ENCODE measurements around the gene CUL9. TPM values are rescaled to one million over a fixed set of nuclear protein-coding genes. Genes with fewer than 3 reads are reported as not detected.

Gene CUL9
- total and polyA plus RNA-seq, 5 donors from 2014 or later = 22.5 to 81.2 (median 24.7) TPM

- peak overlapping the region in 1 of 4 donors; percentile 32 for H3K4me3 Mint-ChIP-seq
- H3K36me3 ChIP-seq (ENCODE audit: control insufficient read depth, insufficient read depth, low read length) = peaks cover 26% of the 10 kb centered on the region
- peaks cover 0 to 9% (median 2%) of the 10 kb centered on the region in 4 donors for H3K4me1 Mint-ChIP-seq
- no peak for DNase-seq
- no peaks in the 10 kb centered on the region for H3K27me3 Mint-ChIP-seq
- no peaks in the 10 kb centered on the region for H3K27me3 ChIP-seq (ENCODE audit: control insufficient read depth, insufficient read depth, low read length)
- no peak overlapping the region for H3K4me3 ChIP-seq (ENCODE audit: low read depth, low read length)
- H3K4me1 ChIP-seq (ENCODE audit: control insufficient read depth, insufficient read depth, low read length, poor library complexity, severe bottlenecking) = no peaks in the 10 kb centered on the region
- ATAC-seq (ENCODE audit: low read depth in 2 of 2) = no peak
- peaks cover 54% of the 10 kb centered on the region for H3K36me3 Mint-ChIP-seq
- no peak overlapping the region for H3K27ac ChIP-seq (ENCODE audit: insufficient read depth, low read length, poor library complexity, severe bottlenecking)
- no peaks in the 10 kb centered on the region for H3K9me3 Mint-ChIP-seq
- H3K9me3 ChIP-seq (ENCODE audit: control insufficient read depth in 2 of 2, low read length in 2 of 2) = no peaks in the 10 kb centered on the region
- peak overlapping the region in 2 of 3 donors; percentile 5 to 64 for H3K27ac Mint-ChIP-seq
These were observed 21.7 kb downstream of the CUL9 start for GRCh38 chr6:43203718-43204095.

DNA sequence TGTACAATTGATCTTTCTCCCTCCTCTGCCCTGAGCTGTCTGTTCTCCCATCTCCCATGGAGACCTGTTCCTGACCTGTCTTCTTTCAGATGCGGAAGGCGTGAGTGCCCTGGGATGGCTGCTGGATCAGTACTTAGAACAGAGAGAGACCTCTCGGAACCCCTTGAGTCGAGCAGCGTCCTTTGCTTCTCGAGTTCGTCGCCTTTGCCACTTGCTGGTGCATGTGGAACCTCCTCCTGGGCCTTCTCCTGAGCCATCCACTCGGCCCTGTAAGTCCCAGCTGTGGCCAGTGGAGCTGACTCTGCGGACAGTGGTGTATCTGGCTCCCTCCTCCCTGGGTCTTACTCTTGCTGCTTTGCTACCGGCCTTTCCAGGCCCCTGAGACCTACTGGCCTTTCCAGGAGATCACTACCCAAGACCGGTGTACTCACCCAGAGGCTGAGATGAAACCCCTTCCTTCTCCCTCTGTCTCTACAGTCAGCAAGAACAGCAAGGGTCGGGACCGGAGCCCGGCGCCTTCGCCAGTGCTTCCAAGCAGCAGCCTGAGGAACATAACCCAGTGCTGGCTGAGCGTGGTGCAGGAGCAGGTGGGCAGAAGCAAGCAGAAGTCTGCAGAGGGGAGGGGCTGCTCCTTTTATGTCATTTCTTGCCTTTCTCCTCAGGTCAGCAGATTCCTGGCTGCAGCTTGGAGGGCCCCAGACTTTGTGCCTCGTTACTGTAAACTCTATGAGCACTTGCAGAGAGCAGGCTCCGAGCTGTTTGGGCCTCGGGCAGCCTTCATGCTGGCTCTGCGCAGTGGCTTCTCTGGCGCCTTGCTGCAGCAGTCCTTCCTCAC, 22.5 kb downstream of the CUL9 start:
- Mint-ChIP-seq H3K4me3 (no peak overlapping the region), H3K27ac (peak overlapping the region in 2 of 3 donors; percentile 49 to 64), H3K4me1 (peaks cover 0 to 9% (median 2%) of the 10 kb centered on the region in 4 donors), H3K36me3 (peaks cover 53% of the 10 kb centered on the region), H3K9me3 (no peaks in the 10 kb centered on the region), H3K27me3 (no peaks in the 10 kb centered on the region)
- Histone ChIP-seq H3K27me3 (ENCODE audit: control insufficient read depth, insufficient read depth, low read length) (no peaks in the 10 kb centered on the region), H3K4me3 (ENCODE audit: low read depth, low read length) (no peak overlapping the region), H3K27ac (ENCODE audit: insufficient read depth, low read length, poor library complexity, severe bottlenecking) (no peak overlapping the region), H3K36me3 (ENCODE audit: control insufficient read depth, insufficient read depth, low read length) (peaks cover 23% of the 10 kb centered on the region), H3K4me1 (ENCODE audit: control insufficient read depth, insufficient read depth, low read length, poor library complexity, severe bottlenecking) (no peaks in the 10 kb centered on the region), H3K9me3 (ENCODE audit: control insufficient read depth in 2 of 2, low read length in 2 of 2) (no peaks in the 10 kb centered on the region)
- ATAC-seq (ENCODE audit: low read depth in 2 of 2) (no peak), DNase-seq (no peak)

DNA sequence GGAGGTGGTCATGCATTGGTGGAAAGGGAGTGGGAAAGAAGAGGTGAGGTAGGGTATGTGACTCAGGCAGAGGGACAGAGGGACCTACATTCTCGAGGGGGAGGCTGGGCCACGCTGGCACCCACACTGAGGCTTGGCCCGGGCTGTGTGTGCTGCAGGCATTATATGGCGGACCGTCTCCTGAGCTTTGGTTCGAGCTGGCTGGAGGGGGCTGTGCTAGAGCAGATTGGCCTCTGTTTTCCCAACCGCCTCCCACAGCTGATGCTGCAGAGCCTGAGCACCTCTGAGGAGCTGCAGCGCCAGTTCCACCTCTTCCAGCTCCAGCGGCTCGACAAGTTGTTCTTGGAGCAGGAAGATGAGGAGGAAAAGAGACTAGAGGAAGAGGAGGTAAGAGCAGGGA, 23.9 kb downstream of the CUL9 start:
- H3K4me3 Mint-ChIP-seq = no peak overlapping the region

DNA sequence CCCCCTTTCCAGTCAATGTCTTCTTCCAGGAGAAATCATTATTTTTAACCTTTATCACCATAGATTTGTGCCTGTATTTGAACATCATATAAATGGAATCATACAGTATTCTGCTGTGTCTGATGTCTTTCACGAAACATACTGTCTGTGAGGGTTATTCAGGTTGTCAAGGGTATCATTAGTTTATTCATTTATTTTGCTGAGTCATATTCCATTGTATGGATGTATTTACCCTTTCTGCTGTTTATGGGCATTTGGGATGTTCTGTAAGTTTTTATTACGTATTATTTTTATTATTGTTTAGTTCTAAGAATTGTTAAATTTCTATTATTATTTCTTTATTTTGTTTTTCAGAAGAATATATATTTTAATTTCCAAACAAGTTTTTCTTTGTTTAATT, 25.3 kb downstream of the CUL9 start:
- DNase-seq = no peak
- H3K4me1 Mint-ChIP-seq = peaks cover 0 to 5% (median 1%) of the 10 kb centered on the region in 4 donors
- H3K27ac Mint-ChIP-seq = no peak overlapping the region
- peaks cover 29% of the 10 kb centered on the region for H3K36me3 Mint-ChIP-seq
- H3K4me3 Mint-ChIP-seq = no peak overlapping the region
- H3K4me3 ChIP-seq (ENCODE audit: low read depth, low read length) = no peak overlapping the region
- H3K27ac ChIP-seq (ENCODE audit: insufficient read depth, low read length, poor library complexity, severe bottlenecking) = no peak overlapping the region
- H3K27me3 ChIP-seq (ENCODE audit: control insufficient read depth, insufficient read depth, low read length) = no peaks in the 10 kb centered on the region
- H3K9me3 Mint-ChIP-seq = no peaks in the 10 kb centered on the region
- H3K9me3 ChIP-seq (ENCODE audit: control insufficient read depth in 2 of 2, low read length in 2 of 2) = no peaks in the 10 kb centered on the region
- no peaks in the 10 kb centered on the region for H3K4me1 ChIP-seq (ENCODE audit: control insufficient read depth, insufficient read depth, low read length, poor library complexity, severe bottlenecking)
- ATAC-seq (ENCODE audit: low read depth in 2 of 2) = no peak
- H3K36me3 ChIP-seq (ENCODE audit: control insufficient read depth, insufficient read depth, low read length) = peaks cover 13% of the 10 kb centered on the region
- H3K27me3 Mint-ChIP-seq = no peaks in the 10 kb centered on the region

More for the DNA sequence above, 23.9 kb downstream of the CUL9 start:
- H3K36me3 Mint-ChIP-seq = peaks cover 41% of the 10 kb centered on the region
- H3K9me3 ChIP-seq (ENCODE audit: control insufficient read depth in 2 of 2, low read length in 2 of 2) = no peaks in the 10 kb centered on the region
- H3K9me3 Mint-ChIP-seq = no peaks in the 10 kb centered on the region
- H3K36me3 ChIP-seq (ENCODE audit: control insufficient read depth, insufficient read depth, low read length) = peaks cover 14% of the 10 kb centered on the region
- no peaks in the 10 kb centered on the region for H3K27me3 Mint-ChIP-seq
- H3K27me3 ChIP-seq (ENCODE audit: control insufficient read depth, insufficient read depth, low read length) = no peaks in the 10 kb centered on the region
- peaks cover 0 to 8% (median 1%) of the 10 kb centered on the region in 4 donors for H3K4me1 Mint-ChIP-seq
- H3K27ac ChIP-seq (ENCODE audit: insufficient read depth, low read length, poor library complexity, severe bottlenecking) = no peak overlapping the region
- DNase-seq = no peak
- H3K4me1 ChIP-seq (ENCODE audit: control insufficient read depth, insufficient read depth, low read length, poor library complexity, severe bottlenecking) = no peaks in the 10 kb centered on the region
- no peak overlapping the region for H3K4me3 ChIP-seq (ENCODE audit: low read depth, low read length)
- no peak for ATAC-seq (ENCODE audit: low read depth in 2 of 2)
- H3K27ac Mint-ChIP-seq = peak overlapping the region in 1 of 3 donors; percentile 63

GRCh38 chr6:43211955-43212354, 30.0 kb downstream of the CUL9 start:
- no peaks in the 10 kb centered on the region for H3K9me3 Mint-ChIP-seq
- H3K4me1 Mint-ChIP-seq = peaks cover 0 to 5% (median 1%) of the 10 kb centered on the region in 4 donors
- Histone ChIP-seq H3K9me3 (ENCODE audit: control insufficient read depth in 2 of 2, low read length in 2 of 2) (no peaks in the 10 kb centered on the region), H3K27me3 (ENCODE audit: control insufficient read depth, insufficient read depth, low read length) (no peaks in the 10 kb centered on the region), H3K36me3 (ENCODE audit: control insufficient read depth, insufficient read depth, low read length) (peaks cover 25% of the 10 kb centered on the region), H3K4me3 (ENCODE audit: low read depth, low read length) (no peak overlapping the region), H3K27ac (ENCODE audit: insufficient read depth, low read length, poor library complexity, severe bottlenecking) (no peak overlapping the region), H3K4me1 (ENCODE audit: control insufficient read depth, insufficient read depth, low read length, poor library complexity, severe bottlenecking) (no peaks in the 10 kb centered on the region)
- ATAC-seq (ENCODE audit: low read depth in 2 of 2) (no peak), DNase-seq (peak in 1 of 3 donors; percentile 19)
- H3K27me3 Mint-ChIP-seq = no peaks in the 10 kb centered on the region
- H3K27ac Mint-ChIP-seq = no peak overlapping the region
- no peak overlapping the region for H3K4me3 Mint-ChIP-seq
- peaks cover 17% of the 10 kb centered on the region for H3K36me3 Mint-ChIP-seq

DNA sequence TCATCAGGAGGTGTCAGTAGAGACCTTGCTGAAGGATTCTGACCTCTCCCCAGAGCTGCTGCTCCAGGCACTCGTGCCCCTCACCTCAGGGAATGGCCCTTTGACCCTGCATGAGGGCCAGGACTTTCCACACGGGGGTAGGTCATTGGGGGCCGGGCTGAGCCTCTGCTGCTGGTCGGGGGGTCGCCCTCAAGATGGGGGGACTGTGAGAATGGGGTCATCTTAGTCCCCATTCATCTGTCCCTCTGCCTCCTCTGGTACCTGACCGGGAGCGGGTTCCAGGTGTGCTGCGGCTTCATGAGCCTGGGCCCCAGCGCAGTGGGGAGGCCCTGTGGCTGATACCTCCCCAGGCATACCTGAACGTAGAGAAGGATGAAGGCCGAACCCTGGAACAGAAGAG, 31.4 kb downstream of the CUL9 start:
- Mint-ChIP-seq H3K36me3 (peaks cover 15% of the 10 kb centered on the region), H3K4me3 (no peak overlapping the region)
- ATAC-seq (ENCODE audit: low read depth in 2 of 2) = no peak

DNA sequence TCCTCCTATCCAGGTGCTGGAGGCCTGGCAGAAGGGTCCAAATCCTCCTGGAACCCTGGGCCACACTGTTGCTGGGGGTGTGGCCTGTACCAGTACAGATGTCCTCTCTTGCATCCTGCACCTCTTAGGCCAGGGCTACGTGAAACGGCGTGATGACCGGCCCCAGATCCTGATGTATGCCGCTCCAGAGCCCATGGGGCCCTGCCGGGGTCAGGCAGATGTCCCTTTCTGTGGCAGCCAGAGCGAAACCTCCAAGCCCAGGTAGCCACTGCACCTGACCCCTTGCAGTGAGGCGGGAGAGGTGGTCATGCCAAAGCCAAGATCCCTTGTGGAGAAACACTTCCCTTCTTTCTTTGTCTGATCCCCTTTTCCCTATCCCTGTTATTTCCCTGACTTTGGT, 33.1 kb downstream of the CUL9 start:
- no peak for DNase-seq
- Histone ChIP-seq H3K27me3 (ENCODE audit: control insufficient read depth, insufficient read depth, low read length) (no peaks in the 10 kb centered on the region), H3K27ac (ENCODE audit: insufficient read depth, low read length, poor library complexity, severe bottlenecking) (no peak overlapping the region), H3K36me3 (ENCODE audit: control insufficient read depth, insufficient read depth, low read length) (peaks cover 22% of the 10 kb centered on the region), H3K4me3 (ENCODE audit: low read depth, low read length) (no peak overlapping the region), H3K9me3 (ENCODE audit: control insufficient read depth in 2 of 2, low read length in 2 of 2) (no peaks in the 10 kb centered on the region), H3K4me1 (ENCODE audit: control insufficient read depth, insufficient read depth, low read length, poor library complexity, severe bottlenecking) (no peaks in the 10 kb centered on the region)
- H3K9me3 Mint-ChIP-seq = no peaks in the 10 kb centered on the region
- H3K36me3 Mint-ChIP-seq = peaks cover 28% of the 10 kb centered on the region
- no peaks in the 10 kb centered on the region for H3K27me3 Mint-ChIP-seq
- peaks cover 0 to 15% (median 10%) of the 10 kb centered on the region in 4 donors for H3K4me1 Mint-ChIP-seq
- no peak for ATAC-seq (ENCODE audit: low read depth in 2 of 2)
- H3K27ac Mint-ChIP-seq = peak overlapping the region in 1 of 3 donors; percentile 79
- no peak overlapping the region for H3K4me3 Mint-ChIP-seq

More for the DNA sequence above, 31.4 kb downstream of the CUL9 start:
- Histone ChIP-seq H3K4me1 (ENCODE audit: control insufficient read depth, insufficient read depth, low read length, poor library complexity, severe bottlenecking) (no peaks in the 10 kb centered on the region), H3K4me3 (ENCODE audit: low read depth, low read length) (no peak overlapping the region), H3K27me3 (ENCODE audit: control insufficient read depth, insufficient read depth, low read length) (no peaks in the 10 kb centered on the region), H3K9me3 (ENCODE audit: control insufficient read depth in 2 of 2, low read length in 2 of 2) (no peaks in the 10 kb centered on the region), H3K36me3 (ENCODE audit: control insufficient read depth, insufficient read depth, low read length) (peaks cover 22% of the 10 kb centered on the region), H3K27ac (ENCODE audit: insufficient read depth, low read length, poor library complexity, severe bottlenecking) (no peak overlapping the region)
- no peak for DNase-seq
- H3K9me3 Mint-ChIP-seq = no peaks in the 10 kb centered on the region
- H3K4me1 Mint-ChIP-seq = peaks cover 0 to 5% (median 3%) of the 10 kb centered on the region in 4 donors
- no peaks in the 10 kb centered on the region for H3K27me3 Mint-ChIP-seq
- H3K27ac Mint-ChIP-seq = peak overlapping the region in 1 of 3 donors; percentile 35

GRCh38 chr6:43216200-43216599, 34.2 kb downstream of the CUL9 start:
- Mint-ChIP-seq H3K27me3 (no peaks in the 10 kb centered on the region), H3K4me3 (no peak overlapping the region), H3K4me1 (peaks cover 0 to 26% (median 16%) of the 10 kb centered on the region in 4 donors), H3K9me3 (no peaks in the 10 kb centered on the region), H3K36me3 (peaks cover 31% of the 10 kb centered on the region), H3K27ac (no peak overlapping the region)
- Histone ChIP-seq H3K9me3 (ENCODE audit: control insufficient read depth in 2 of 2, low read length in 2 of 2) (no peaks in the 10 kb centered on the region), H3K27me3 (ENCODE audit: control insufficient read depth, insufficient read depth, low read length) (no peaks in the 10 kb centered on the region), H3K36me3 (ENCODE audit: control insufficient read depth, insufficient read depth, low read length) (peaks cover 22% of the 10 kb centered on the region), H3K4me1 (ENCODE audit: control insufficient read depth, insufficient read depth, low read length, poor library complexity, severe bottlenecking) (peaks cover 7% of the 10 kb centered on the region), H3K4me3 (ENCODE audit: low read depth, low read length) (no peak overlapping the region), H3K27ac (ENCODE audit: insufficient read depth, low read length, poor library complexity, severe bottlenecking) (no peak overlapping the region)
- no peak for ATAC-seq (ENCODE audit: low read depth in 2 of 2)
- DNase-seq = no peak
